Gastroesophageal sphincter (tissue), 4 donors: ENCODE results near the gene TRMT13. TPM values are rescaled to one million over a fixed set of nuclear protein-coding genes. Genes with fewer than 3 reads are reported as not detected.

ENCODE experiments used
- ATAC-seq: fragments of 150-250 bp; one replicate; pipeline ENCODE4 v1.9.1; 2016; ENCODE audit warnings: mild to moderate bottlenecking, moderate library complexity
- H3K27ac ChIP-seq, 4 donors: fragments of 200-600 bp; sonication (generic) in 3 of 4; 1 replicate in 3 of 4; 2 replicates in 1 of 4; pipeline ENCODE4 v1.5.1; 2016 to 2019
- H3K27me3 ChIP-seq: fragments of 200-600 bp; sonication (generic); one replicate; pipeline ENCODE4 v1.5.1; 2019
- H3K36me3 ChIP-seq, 2 donors: fragments of 200-600 bp; sonication (generic); one replicate each; pipeline ENCODE4 v1.5.1; 2019; ENCODE audit warnings: control low read depth in 1 of 2
- H3K4me1 ChIP-seq, 3 donors: fragments of 200-600 bp; sonication (generic); 1 replicate in 2 of 3; 2 replicates in 1 of 3; pipeline ENCODE4 v1.5.1; 2016 to 2019; ENCODE audit warnings: control low read depth in 2 of 3
- H3K4me3 ChIP-seq, 2 donors: fragments of 200-600 bp; sonication (generic); one replicate each; pipeline ENCODE4 v1.5.1; 2019; ENCODE audit warnings: mild to moderate bottlenecking in 1 of 2, moderate library complexity in 1 of 2
- H3K9me3 ChIP-seq, 3 donors: fragments of 200-600 bp; sonication (generic); one replicate each; pipeline ENCODE4 v1.5.1; 2017 to 2019; ENCODE audit warnings: control low read depth in 2 of 3
- EP300 ChIP-seq: sonication (generic); formaldehyde crosslinking; IDR thresholded peaks from one replicate; pipeline ENCODE4 v1.6.1; 2017; ENCODE audit warnings: antibody characterized with exemption, mild to moderate bottlenecking
- POLR2A ChIP-seq, 2 donors: fragments of 450-650 bp; IDR thresholded peaks; one replicate each; pipeline ENCODE4 v1.6.1; 2017; ENCODE audit warnings: antibody characterized with exemption in 2 of 2, mild to moderate bottlenecking in 2 of 2, moderate library complexity in 1 of 2
- POLR2AphosphoS5 ChIP-seq: sonication (generic); formaldehyde crosslinking; IDR thresholded peaks from one replicate; pipeline ENCODE4 v1.6.1; 2017; ENCODE audit warnings: antibody characterized with exemption
- WGBS, 2 donors: methylation state at CpG; one replicate each; pipeline ENCODE4 v1.1.5; 2018; ENCODE audit warnings: low coverage in 1 of 2; 5-methylcytosine and 5-hydroxymethylcytosine counted together
- total RNA-seq, 4 donors: library from RNA; depleted of rRNA; stranded (reverse); fragments of >200 nt; gene quantifications; one replicate each; pipeline ENCODE4 v1.1.0, GENCODE V29; 2016
- TF ChIP-seq, protein P1 (sequence below), 4 experiments: fragments of 200-600 bp in 2 of 4; fragments of 450-650 bp in 2 of 4; sonication (generic) in 1 of 4; IDR thresholded peaks; one replicate each; pipeline ENCODE4 v1.5.1; 2017 to 2019; ENCODE audit warnings: antibody characterized with exemption in 4 of 4, mild to moderate bottlenecking in 2 of 4, moderate library complexity in 2 of 4

Gene TRMT13
- total RNA-seq, 4 donors from 2014 or later: 6.1 to 24.9 (median 19.4) TPM

- Histone ChIP-seq H3K4me3 (no peak overlapping the region), H3K36me3 (no peaks in the 10 kb centered on the region), H3K27me3 (no peaks in the 10 kb centered on the region), H3K27ac (no peak overlapping the region), H3K4me1 (no peaks in the 10 kb centered on the region), H3K9me3 (no peaks in the 10 kb centered on the region)
- TF ChIP-seq EP300 (no peak), POLR2A (IDR thresholded peaks at IDR 0.05) (no peak), POLR2AphosphoS5 (no peak)
- TF ChIP-seq, protein P1, sequence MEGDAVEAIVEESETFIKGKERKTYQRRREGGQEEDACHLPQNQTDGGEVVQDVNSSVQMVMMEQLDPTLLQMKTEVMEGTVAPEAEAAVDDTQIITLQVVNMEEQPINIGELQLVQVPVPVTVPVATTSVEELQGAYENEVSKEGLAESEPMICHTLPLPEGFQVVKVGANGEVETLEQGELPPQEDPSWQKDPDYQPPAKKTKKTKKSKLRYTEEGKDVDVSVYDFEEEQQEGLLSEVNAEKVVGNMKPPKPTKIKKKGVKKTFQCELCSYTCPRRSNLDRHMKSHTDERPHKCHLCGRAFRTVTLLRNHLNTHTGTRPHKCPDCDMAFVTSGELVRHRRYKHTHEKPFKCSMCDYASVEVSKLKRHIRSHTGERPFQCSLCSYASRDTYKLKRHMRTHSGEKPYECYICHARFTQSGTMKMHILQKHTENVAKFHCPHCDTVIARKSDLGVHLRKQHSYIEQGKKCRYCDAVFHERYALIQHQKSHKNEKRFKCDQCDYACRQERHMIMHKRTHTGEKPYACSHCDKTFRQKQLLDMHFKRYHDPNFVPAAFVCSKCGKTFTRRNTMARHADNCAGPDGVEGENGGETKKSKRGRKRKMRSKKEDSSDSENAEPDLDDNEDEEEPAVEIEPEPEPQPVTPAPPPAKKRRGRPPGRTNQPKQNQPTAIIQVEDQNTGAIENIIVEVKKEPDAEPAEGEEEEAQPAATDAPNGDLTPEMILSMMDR (IDR thresholded peaks at IDR 0.05): no peak
- ATAC-seq: no peak
- 81 to 100% methylated on average over 1 to 3 of the region's 5 CpGs for WGBS, 2 donors
Observed at GRCh38 chr1:100164702-100165101, 31.7 kb downstream of the TRMT13 start.

DNA sequence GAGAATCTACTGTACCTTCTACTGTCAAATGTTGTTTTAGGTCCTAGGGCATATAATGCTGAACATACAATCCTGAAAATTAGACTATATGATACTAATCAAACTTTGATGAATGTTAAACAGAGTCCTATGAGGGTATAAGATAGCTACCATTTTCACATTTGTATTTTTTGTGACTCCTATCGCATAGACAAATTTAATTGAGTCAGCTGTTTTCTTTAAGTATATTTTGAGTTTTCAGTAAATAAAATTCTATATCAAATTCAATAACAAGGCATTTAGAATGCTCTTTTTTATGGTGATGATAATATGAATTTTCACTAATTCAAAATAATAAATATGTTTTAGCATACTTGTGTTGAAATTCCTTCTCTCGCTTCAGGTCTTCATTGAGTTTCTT, 35.1 kb downstream of the TRMT13 start:
- WGBS, 2 donors: 95 to 96% methylated on average over 2 of the region's 2 CpGs
- ATAC-seq: no peak

GRCh38 chr1:100177295-100178041, 44.5 kb downstream of the TRMT13 start:
- H3K4me1 ChIP-seq: no peaks in the 10 kb centered on the region
- H3K4me3 ChIP-seq: no peak overlapping the region
- no peaks in the 10 kb centered on the region for H3K36me3 ChIP-seq
- TF ChIP-seq, protein P1 (IDR thresholded peaks at IDR 0.05): no peak
- TF ChIP-seq EP300 (no peak), POLR2A (IDR thresholded peaks at IDR 0.05) (no peak), POLR2AphosphoS5 (no peak)
- ATAC-seq: no peak
- H3K27ac ChIP-seq: no peak overlapping the region
- WGBS, 2 donors: 76 to 81% methylated on average over 4 of the region's 4 CpGs
- H3K9me3 ChIP-seq: no peaks in the 10 kb centered on the region
- no peaks in the 10 kb centered on the region for H3K27me3 ChIP-seq

More for the DNA sequence above, 35.1 kb downstream of the TRMT13 start:
- Histone ChIP-seq H3K4me1 (no peaks in the 10 kb centered on the region), H3K9me3 (no peaks in the 10 kb centered on the region), H3K36me3 (no peaks in the 10 kb centered on the region), H3K27me3 (no peaks in the 10 kb centered on the region), H3K4me3 (no peak overlapping the region), H3K27ac (no peak overlapping the region)
- TF ChIP-seq POLR2AphosphoS5 (no peak), POLR2A (IDR thresholded peaks at IDR 0.05) (no peak), EP300 (no peak)
- TF ChIP-seq, protein P1 (IDR thresholded peaks at IDR 0.05): no peak

- Histone ChIP-seq H3K36me3 (no peaks in the 10 kb centered on the region), H3K4me1 (no peaks in the 10 kb centered on the region), H3K27me3 (no peaks in the 10 kb centered on the region), H3K9me3 (no peaks in the 10 kb centered on the region), H3K27ac (no peak within 1 kb of the TSS), H3K4me3 (no peak within 1 kb of the TSS)
- no peak for TF ChIP-seq POLR2AphosphoS5
- TF ChIP-seq POLR2A (IDR thresholded peaks at IDR 0.05): no peak
- TF ChIP-seq, protein P1 (IDR thresholded peaks at IDR 0.05): no peak
- TF ChIP-seq EP300: no peak
- no peak for ATAC-seq
- WGBS, 2 donors: 39% methylated on average over 5 of the region's 5 CpGs
Observed at GRCh38 chr1:100178091-100178490, 45.1 kb downstream of the TRMT13 start, which contains the start of gene LRRC39. LRRC39 (minus strand) TSS chr1:100178256; CDS start chr1:100168516, 9,740 bp downstream.

GRCh38 chr1:100183370-100183769, 50.4 kb downstream of the TRMT13 start:
- Histone ChIP-seq H3K4me3 (no peak overlapping the region), H3K27ac (no peak overlapping the region), H3K27me3 (no peaks in the 10 kb centered on the region), H3K36me3 (no peaks in the 10 kb centered on the region), H3K9me3 (no peaks in the 10 kb centered on the region), H3K4me1 (peaks cover 0 to 7% (median 0%) of the 10 kb centered on the region in 3 donors)
- 91 to 95% methylated on average over 4 of the region's 4 CpGs for WGBS, 2 donors
- no peak for TF ChIP-seq EP300
- no peak for TF ChIP-seq POLR2AphosphoS5
- TF ChIP-seq, protein P1 (IDR thresholded peaks at IDR 0.05): no peak
- TF ChIP-seq POLR2A (IDR thresholded peaks at IDR 0.05): no peak
- no peak for ATAC-seq
